Mucosa of stomach (tissue), 1 donor: ENCODE measurements around the gene ULBP1.
A peak's percentile ranks its signal among the peaks of the same experiment; 100 is the strongest.
"Not testable (repeated sequence)": the region's sequence is repeated elsewhere in the genome, so short reads cannot be mapped to it uniquely, and the experiment has no call there.

Source experiments
- H3K27me3 ChIP-seq: one replicate; pipeline ENCODE4 v1.7.0; 2013; ENCODE audit warnings: mild to moderate bottlenecking, low read length; ENCODE audit not compliant: control insufficient read depth, insufficient read depth
- H3K36me3 ChIP-seq: one replicate; pipeline ENCODE4 v1.7.0; 2013; ENCODE audit warnings: low read length; ENCODE audit not compliant: control insufficient read depth, insufficient read depth
- H3K4me1 ChIP-seq: one replicate; pipeline ENCODE4 v1.7.0; 2013; ENCODE audit warnings: mild to moderate bottlenecking, low read length; ENCODE audit not compliant: control insufficient read depth, insufficient read depth
- H3K4me3 ChIP-seq: one replicate; pipeline ENCODE4 v1.7.0; 2013; ENCODE audit warnings: low read length
- H3K9ac ChIP-seq: one replicate; pipeline ENCODE4 v1.7.0; 2013; ENCODE audit warnings: mild to moderate bottlenecking, low read length, moderate library complexity
- H3K9me3 ChIP-seq: one replicate; pipeline ENCODE4 v1.7.0; 2013; ENCODE audit warnings: mild to moderate bottlenecking, low read length, moderate library complexity; ENCODE audit not compliant: control insufficient read depth
- donor health status: Pancreatic carcinoma.

ULBP1 gene

GRCh38 chr6:149963462-149964307, at the start of gene ULBP1:
Gene ULBP1 (plus strand): TSS chr6:149963943. CDS start chr6:149964050, 107 bp downstream.
- Histone ChIP-seq H3K9me3 (no peaks in the 10 kb centered on the region), H3K27me3 (peaks cover 83% of the 10 kb centered on the region), H3K4me3 (peak within 1 kb of the TSS; percentile 14), H3K36me3 (no peaks in the 10 kb centered on the region), H3K4me1 (peaks cover 24% of the 10 kb centered on the region), H3K9ac (no peak within 1 kb of the TSS)

GRCh38 chr6:149915970-149916865, 47.5 kb upstream of the ULBP1 start:
- Histone ChIP-seq H3K4me3 (no peak overlapping the region), H3K9me3 (no peaks in the 10 kb centered on the region), H3K4me1 (no peaks in the 10 kb centered on the region), H3K36me3 (no peaks in the 10 kb centered on the region), H3K27me3 (peaks cover 3% of the 10 kb centered on the region), H3K9ac (no peak overlapping the region)

- Histone ChIP-seq H3K4me1 (peaks cover 4% of the 10 kb centered on the region), H3K27me3 (peaks cover 12% of the 10 kb centered on the region), H3K9ac (no peak overlapping the region), H3K4me3 (no peak overlapping the region), H3K9me3 (no peaks in the 10 kb centered on the region), H3K36me3 (no peaks in the 10 kb centered on the region)
Observed at GRCh38 chr6:149917679-149918078, 46.1 kb upstream of the ULBP1 start.

GRCh38 chr6:149918151-149918905, 45.4 kb upstream of the ULBP1 start:
- H3K36me3 ChIP-seq: no peaks in the 10 kb centered on the region
- H3K9me3 ChIP-seq: no peaks in the 10 kb centered on the region
- peaks cover 10% of the 10 kb centered on the region for H3K4me1 ChIP-seq
- H3K9ac ChIP-seq: no peak overlapping the region
- H3K4me3 ChIP-seq: no peak overlapping the region
- H3K27me3 ChIP-seq: peaks cover 19% of the 10 kb centered on the region

GRCh38 chr6:149919126-149919833, 44.5 kb upstream of the ULBP1 start:
- not testable (repeated sequence) for H3K9me3 ChIP-seq, H3K36me3 ChIP-seq, H3K9ac ChIP-seq, H3K4me3 ChIP-seq
- Histone ChIP-seq H3K4me1 (peaks cover 12% of the 10 kb centered on the region), H3K27me3 (peaks cover 26% of the 10 kb centered on the region)

GRCh38 chr6:149919834-149920225, 43.9 kb upstream of the ULBP1 start:
- peaks cover 31% of the 10 kb centered on the region for H3K27me3 ChIP-seq
- H3K9ac ChIP-seq: no peak overlapping the region

GRCh38 chr6:149921361-149921760, 42.4 kb upstream of the ULBP1 start:
- peaks cover 33% of the 10 kb centered on the region for H3K27me3 ChIP-seq
- H3K9ac ChIP-seq: no peak overlapping the region
- H3K36me3 ChIP-seq: no peaks in the 10 kb centered on the region
- peaks cover 19% of the 10 kb centered on the region for H3K4me1 ChIP-seq
- H3K4me3 ChIP-seq: no peak overlapping the region
- H3K9me3 ChIP-seq: no peaks in the 10 kb centered on the region

More at GRCh38 chr6:149919834-149920225, 43.9 kb upstream of the ULBP1 start:
- Histone ChIP-seq H3K9me3 (no peaks in the 10 kb centered on the region), H3K4me1 (peaks cover 15% of the 10 kb centered on the region), H3K4me3 (no peak overlapping the region), H3K36me3 (no peaks in the 10 kb centered on the region)

- H3K27me3 ChIP-seq: peaks cover 33% of the 10 kb centered on the region
- not testable (repeated sequence) for H3K9ac ChIP-seq, H3K36me3 ChIP-seq, H3K9me3 ChIP-seq, H3K4me3 ChIP-seq
- H3K4me1 ChIP-seq: peaks cover 22% of the 10 kb centered on the region
Observed at GRCh38 chr6:149922091-149922490, 41.7 kb upstream of the ULBP1 start.

- Histone ChIP-seq H3K9me3 (no peaks in the 10 kb centered on the region), H3K4me1 (peaks cover 22% of the 10 kb centered on the region), H3K9ac (no peak within 1 kb of the TSS), H3K36me3 (no peaks in the 10 kb centered on the region), H3K4me3 (peak within 1 kb of the TSS; percentile 54), H3K27me3 (peaks cover 33% of the 10 kb centered on the region)
Observed at GRCh38 chr6:149922642-149923326, 41.0 kb upstream of the ULBP1 start, which contains the start of gene RAET1G. Gene RAET1G (minus strand): TSS chr6:149923121. CDS start chr6:149923010, 111 bp downstream.

- Histone ChIP-seq H3K36me3 (no peaks in the 10 kb centered on the region), H3K4me1 (peaks cover 22% of the 10 kb centered on the region), H3K9me3 (no peaks in the 10 kb centered on the region), H3K4me3 (peak overlapping the region; percentile 54), H3K9ac (no peak overlapping the region), H3K27me3 (peaks cover 33% of the 10 kb centered on the region)
Observed at GRCh38 chr6:149923327-149923986, 40.3 kb upstream of the ULBP1 start.
